Measurements from ENCODE around the gene ATP10D. TPM values are rescaled to one million over a fixed set of nuclear protein-coding genes. Genes with fewer than 3 reads are reported as not detected.

ATP10D gene
- total and polyA plus RNA-seq, 2 donors (not counting 3 experiments of a cell fraction or from before 2014, with no cell fraction given), result 34.1 to 40.2 TPM

DNA sequence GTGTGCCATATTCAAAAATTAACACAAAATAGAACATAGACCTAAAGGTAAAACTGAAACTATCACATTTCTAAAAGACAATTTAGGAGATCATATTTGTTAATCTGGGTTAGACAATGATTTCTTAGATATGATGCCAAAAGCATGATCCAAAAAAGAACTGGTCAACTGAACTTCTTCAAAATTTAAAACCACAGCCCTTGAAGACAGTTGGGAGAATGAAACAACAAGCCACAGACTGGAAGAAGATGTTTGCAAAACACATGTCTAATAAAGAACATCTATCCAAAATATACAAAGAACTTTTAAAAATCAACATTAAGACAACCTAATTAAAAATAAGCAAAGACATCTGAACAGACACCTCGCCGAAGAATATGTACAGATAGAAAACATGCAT, 41.0 kb upstream of the ATP10D start:
- DNase-seq (ENCODE audit: low read depth, low spot score) (no peak), FAIRE-seq (no peak)
- H3K9me3 ChIP-seq (replicated peaks; ENCODE audit: control insufficient read depth, insufficient read depth, low read length), result no peaks in the 10 kb centered on the region
- H3K4me1 ChIP-seq (ENCODE audit: control insufficient read depth, extremely low read depth, insufficient read depth, low read length), result no peaks in the 10 kb centered on the region
- no peaks in the 10 kb centered on the region for H3K36me3 ChIP-seq (ENCODE audit: control insufficient read depth in 2 of 2, extremely low read depth in 1 of 2, insufficient read depth in 2 of 2, low read length in 2 of 2)
- no peaks in the 10 kb centered on the region for H3K27me3 ChIP-seq (ENCODE audit: control insufficient read depth in 2 of 2, insufficient read depth in 2 of 2, low read length in 2 of 2)
- no peaks in the 10 kb centered on the region for H4K20me1 ChIP-seq (replicated peaks; ENCODE audit: control insufficient read depth, extremely low read depth, insufficient read depth, low read length)
- no peak overlapping the region for H3K4me2 ChIP-seq (ENCODE audit: insufficient read depth, low read length)
- H2AFZ ChIP-seq (ENCODE audit: low read depth, low read length), result no peak overlapping the region
- ChIA-PET POLR2A (no interaction called here), CTCF (no interaction called here)
- intact Hi-C loops (cut with micrococcal nuclease), result no loop called here
- dilution Hi-C loops (cut with MboI; ENCODE audit: extremely low pct_ligation_motif_present, low sequenced_read_pairs), result no loop called here
- no TSS peak for BruUV-seq (replicated peaks)
- no peak for TF ChIP-seq MYC (IDR thresholded peaks at IDR 0.05; ENCODE audit: low read depth, low read length)
- no peak for TF ChIP-seq POLR2AphosphoS5 (IDR thresholded peaks at IDR 0.05; ENCODE audit: insufficient read depth, low read depth, low read length)
- TF ChIP-seq EZH2 (IDR thresholded peaks at IDR 0.05; ENCODE audit: borderline replicate concordance, low read depth, low read length, severe bottlenecking), result no peak
- no peak for TF ChIP-seq JUN (IDR thresholded peaks at IDR 0.05; ENCODE audit: borderline replicate concordance, insufficient read depth, insufficient read length, low read depth)
- TF ChIP-seq FOS (IDR thresholded peaks at IDR 0.05; ENCODE audit: borderline replicate concordance, insufficient read depth, low read length), result no peak
- TF ChIP-seq, protein P1, sequence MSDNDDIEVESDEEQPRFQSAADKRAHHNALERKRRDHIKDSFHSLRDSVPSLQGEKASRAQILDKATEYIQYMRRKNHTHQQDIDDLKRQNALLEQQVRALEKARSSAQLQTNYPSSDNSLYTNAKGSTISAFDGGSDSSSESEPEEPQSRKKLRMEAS (IDR thresholded peaks at IDR 0.05; ENCODE audit: insufficient read depth, insufficient read length), result no peak
- no peak for TF ChIP-seq GATA2 (IDR thresholded peaks at IDR 0.05; ENCODE audit: insufficient read depth, insufficient read length, low read depth, low read length)
- TF ChIP-seq, protein P2, sequence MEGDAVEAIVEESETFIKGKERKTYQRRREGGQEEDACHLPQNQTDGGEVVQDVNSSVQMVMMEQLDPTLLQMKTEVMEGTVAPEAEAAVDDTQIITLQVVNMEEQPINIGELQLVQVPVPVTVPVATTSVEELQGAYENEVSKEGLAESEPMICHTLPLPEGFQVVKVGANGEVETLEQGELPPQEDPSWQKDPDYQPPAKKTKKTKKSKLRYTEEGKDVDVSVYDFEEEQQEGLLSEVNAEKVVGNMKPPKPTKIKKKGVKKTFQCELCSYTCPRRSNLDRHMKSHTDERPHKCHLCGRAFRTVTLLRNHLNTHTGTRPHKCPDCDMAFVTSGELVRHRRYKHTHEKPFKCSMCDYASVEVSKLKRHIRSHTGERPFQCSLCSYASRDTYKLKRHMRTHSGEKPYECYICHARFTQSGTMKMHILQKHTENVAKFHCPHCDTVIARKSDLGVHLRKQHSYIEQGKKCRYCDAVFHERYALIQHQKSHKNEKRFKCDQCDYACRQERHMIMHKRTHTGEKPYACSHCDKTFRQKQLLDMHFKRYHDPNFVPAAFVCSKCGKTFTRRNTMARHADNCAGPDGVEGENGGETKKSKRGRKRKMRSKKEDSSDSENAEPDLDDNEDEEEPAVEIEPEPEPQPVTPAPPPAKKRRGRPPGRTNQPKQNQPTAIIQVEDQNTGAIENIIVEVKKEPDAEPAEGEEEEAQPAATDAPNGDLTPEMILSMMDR (IDR thresholded peaks at IDR 0.05; ENCODE audit: extremely low read depth in 1 of 2, insufficient read depth in 1 of 2, low read depth in 1 of 2, low read length in 2 of 2), result no peak
- no peak for TF ChIP-seq POLR2A (IDR thresholded peaks at IDR 0.05; ENCODE audit: low read depth, low read length)
- no peak overlapping the region for H3K9ac ChIP-seq (replicated peaks; ENCODE audit: extremely low read depth, insufficient read depth, low read length)
- H3K79me2 ChIP-seq (ENCODE audit: control insufficient read depth, insufficient read depth, low read length), result no peaks in the 10 kb centered on the region
- H3K4me3 ChIP-seq (replicated peaks in 1 of 3; ENCODE audit: insufficient read depth in 1 of 3, low read depth in 1 of 3, low read length in 3 of 3), result no peak overlapping the region
- no peaks in the 10 kb centered on the region for H3K9me1 ChIP-seq (replicated peaks; ENCODE audit: control insufficient read depth, extremely low read depth, insufficient read depth, low read length)
- H3K27ac ChIP-seq (ENCODE audit: insufficient read depth, low read depth, low read length), result no peak overlapping the region
